Suppressor macrophage treated with lipopolysaccharide for 4 hours (primary cell): Measurements from ENCODE around the gene PIK3R1.

Experiments
- DNase-seq: peaks from one replicate; pipeline ENCODE4 v3.0.0-alpha.2; 2020

The PIK3R1 gene

DNA sequence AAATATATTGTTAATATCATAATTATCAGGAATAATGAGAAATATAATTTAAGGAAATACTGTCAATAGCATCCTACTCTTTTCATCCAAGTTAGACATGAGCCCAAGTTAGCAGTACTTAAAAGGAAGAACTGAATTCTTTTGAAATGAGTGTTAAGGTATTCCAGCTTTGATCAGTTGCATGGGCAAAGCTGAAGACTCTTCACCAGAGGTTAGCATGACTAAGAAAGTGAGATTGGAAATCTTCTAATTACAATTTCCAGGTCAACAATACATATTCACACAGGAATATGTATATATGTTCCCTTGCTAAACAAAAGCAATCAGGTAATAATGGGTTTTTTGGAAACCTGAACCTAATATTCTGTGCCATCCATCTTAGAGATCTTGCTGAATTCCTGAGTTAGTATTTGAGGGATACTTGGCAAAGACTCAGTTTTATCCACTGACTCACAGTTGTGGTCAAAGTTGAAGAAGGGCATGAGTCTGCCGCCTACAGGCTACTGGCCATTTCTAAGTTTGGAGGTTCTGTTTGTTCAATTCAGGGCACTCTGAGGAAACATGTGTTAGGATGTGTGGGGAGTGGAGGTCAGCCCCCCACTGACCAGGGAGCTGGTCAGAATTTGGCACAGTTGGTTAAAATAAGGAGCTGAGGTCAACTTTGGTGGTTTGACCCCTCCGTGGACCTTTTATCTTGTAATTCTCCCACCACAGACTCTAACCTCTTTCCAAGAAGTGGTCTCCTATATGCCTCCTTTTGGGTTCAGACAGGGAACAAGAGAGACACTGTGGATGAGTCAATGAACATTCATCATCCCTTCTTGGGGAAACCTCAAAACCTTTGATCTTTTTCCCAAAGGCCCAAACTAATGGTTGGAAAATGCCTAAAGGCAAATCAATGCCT lies 118.3 kb downstream of the PIK3R1 start:
- DNase-seq, result peak; percentile 81

DNA sequence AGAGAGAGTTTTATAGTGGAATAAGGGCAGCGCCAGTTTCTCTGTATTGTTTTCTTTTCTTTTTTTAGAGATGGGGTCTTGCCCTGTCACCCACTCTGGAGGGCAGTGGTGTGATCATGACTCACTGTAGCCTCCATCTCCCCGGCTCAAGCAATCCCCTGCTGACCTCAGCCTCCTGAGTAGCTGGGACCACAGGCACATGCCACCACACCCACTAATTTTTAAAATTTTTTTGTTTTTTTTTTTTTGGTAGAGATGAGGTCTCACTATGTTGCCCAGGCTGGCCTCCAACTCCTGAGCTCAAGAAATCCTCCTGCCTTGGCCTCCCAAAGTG lies 119.0 kb downstream of the PIK3R1 start:
- DNase-seq, result peak; percentile 46

- no peak for DNase-seq
These were observed 119.5 kb downstream of the PIK3R1 start for GRCh38 chr5:68335075-68335474.

DNA sequence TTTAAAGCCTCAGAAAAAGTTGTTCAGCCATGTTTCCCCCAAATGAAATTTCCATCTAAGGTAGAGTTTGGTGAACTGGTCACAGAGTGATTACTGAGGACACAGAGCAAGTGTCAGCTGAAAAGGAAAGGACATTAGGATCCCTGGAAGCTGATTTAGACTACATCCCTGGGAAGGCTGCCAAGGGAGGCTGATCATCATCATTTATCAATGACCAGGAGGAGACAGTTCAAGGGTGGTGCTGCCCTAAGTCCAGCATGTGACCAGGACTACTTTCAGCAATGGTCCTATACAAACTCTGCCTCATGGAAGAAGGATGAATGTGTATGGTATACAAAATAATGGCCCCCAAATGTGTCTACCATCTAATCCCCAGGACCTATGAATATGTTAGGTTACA lies 120.6 kb downstream of the PIK3R1 start:
- DNase-seq, result no peak

GRCh38 chr5:68337235-68337634 lies 121.7 kb downstream of the PIK3R1 start:
- DNase-seq, result no peak

DNA sequence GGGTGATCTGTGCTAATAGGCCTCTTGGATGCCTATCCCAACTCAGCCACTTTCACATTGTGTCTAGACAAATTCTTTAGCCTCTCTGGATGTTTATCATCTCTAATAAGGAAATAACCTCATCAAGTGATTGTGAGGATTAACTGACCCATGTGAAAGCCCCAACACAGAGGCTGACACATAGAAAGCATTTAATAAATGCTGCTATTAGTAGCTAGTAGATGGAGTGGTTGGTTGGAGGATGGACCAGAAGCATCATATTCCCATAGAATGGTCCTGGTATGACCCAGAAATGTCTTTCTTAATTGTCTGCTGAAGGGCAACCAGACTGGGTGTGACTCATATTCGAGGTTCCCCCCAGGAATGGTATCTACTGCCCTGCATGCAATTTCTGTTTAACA lies 124.4 kb downstream of the PIK3R1 start:
- DNase-seq, result no peak

DNA sequence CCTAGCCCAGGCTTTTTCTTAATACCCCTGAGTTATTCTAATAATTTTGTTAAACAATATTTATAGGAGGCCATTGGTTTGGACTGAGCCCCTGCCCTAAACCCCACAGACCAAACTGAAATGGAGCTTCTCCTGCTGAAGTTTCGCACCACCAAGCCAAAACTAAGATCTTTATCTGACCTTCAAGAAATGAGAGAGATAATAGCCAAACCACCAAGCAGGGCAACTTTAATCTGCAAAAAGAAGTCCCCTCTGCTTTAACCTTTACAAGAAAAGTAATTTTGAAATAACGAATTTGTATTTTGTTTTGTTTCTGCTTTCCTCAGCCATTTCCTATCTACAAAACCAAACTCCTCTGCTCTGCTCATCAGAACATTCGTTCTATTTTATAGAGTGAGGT lies 125.5 kb downstream of the PIK3R1 start:
- no peak for DNase-seq

GRCh38 chr5:68342693-68343092 lies 127.1 kb downstream of the PIK3R1 start:
- DNase-seq, result no peak

DNA sequence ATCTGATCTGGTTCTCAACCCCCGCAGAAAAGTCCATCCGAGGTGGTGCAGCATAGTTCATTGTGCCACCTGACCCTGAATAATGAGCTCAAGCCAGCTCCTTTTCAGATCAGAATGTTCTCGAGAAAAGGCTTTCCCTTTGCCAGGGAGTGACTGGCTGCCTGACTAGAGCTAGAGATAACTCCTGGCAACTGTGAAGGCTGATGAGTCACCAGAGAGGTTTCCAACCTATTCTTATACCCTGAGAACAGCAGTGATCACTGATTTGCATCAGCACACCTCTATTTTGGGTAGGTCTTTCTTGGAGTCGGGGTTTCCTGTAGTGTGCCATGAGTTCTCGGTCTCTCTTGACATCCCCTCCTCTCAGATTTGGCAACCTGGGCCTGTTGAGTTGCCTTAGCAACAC lies 127.9 kb downstream of the PIK3R1 start:
- DNase-seq, result peak; percentile 45

DNA sequence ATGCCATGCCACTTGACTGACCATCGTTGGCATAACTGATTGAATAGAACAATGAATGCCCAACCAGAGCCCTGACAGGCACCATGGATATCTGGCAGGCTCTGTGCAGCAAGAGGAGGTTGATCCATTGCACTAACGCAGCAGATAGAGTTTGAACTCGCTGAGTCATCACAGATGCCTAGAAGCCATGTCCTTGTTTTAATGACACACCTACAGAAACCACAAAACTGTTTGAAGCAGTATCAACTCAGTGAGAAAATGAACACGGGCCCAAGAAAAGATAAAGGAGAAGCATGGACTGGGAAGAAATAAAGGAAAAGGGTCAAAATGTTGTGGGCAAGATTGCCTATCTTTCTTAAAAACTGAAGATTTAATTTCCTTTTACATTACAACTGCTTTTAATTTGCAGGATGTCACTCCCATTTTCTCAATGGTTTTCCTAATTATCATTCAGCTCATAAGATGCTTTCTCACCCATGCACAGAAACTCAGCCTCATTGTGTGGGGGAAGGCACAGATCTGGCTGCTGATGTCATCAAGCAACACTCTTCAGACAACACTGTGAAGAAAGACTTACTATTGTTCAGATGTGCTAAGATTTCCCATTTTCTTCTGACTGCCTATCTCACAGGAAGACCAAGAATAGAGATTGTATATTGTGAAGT lies 129.0 kb downstream of the PIK3R1 start:
- peak; percentile 74 for DNase-seq

DNA sequence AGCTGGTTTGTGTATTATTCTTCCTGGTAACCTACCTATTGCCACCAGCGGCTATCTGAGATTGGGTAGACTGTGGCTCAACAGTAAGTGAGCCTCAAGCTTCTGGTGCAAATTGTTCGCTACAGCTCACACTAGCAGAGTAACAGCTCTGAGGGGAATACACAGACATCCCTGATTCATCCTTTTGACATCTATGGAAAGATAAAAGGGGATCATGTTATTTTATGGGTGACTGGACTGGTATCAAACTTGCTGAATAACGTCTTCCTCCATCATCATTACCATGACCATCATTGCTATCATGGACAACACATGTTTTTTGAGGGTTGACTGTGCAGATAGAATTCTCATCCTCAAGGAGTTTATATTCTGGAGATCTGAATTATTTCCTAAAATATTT lies 129.6 kb downstream of the PIK3R1 start:
- DNase-seq, result no peak

- no peak for DNase-seq
These were observed 130.0 kb downstream of the PIK3R1 start for GRCh38 chr5:68345582-68345981.

DNA sequence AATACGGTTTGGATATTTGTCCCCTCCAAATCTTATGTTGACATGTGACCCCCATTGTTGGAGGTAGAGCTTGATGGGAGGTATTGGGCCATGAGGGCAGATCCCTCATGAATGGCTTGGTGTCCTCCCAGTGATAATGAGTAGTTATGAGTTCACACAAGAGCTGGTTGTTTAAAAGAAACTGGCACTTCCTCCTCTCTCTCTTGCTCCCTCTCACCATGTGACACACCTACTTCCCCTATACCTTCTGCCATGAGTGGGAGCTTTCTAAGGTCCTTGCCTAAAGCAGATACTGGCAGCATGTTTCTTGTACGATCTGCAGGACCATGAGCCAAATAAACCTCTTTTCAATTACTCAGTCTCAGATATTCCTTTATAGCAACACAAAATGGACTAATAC lies 132.0 kb downstream of the PIK3R1 start:
- peak; percentile 58 for DNase-seq

DNA sequence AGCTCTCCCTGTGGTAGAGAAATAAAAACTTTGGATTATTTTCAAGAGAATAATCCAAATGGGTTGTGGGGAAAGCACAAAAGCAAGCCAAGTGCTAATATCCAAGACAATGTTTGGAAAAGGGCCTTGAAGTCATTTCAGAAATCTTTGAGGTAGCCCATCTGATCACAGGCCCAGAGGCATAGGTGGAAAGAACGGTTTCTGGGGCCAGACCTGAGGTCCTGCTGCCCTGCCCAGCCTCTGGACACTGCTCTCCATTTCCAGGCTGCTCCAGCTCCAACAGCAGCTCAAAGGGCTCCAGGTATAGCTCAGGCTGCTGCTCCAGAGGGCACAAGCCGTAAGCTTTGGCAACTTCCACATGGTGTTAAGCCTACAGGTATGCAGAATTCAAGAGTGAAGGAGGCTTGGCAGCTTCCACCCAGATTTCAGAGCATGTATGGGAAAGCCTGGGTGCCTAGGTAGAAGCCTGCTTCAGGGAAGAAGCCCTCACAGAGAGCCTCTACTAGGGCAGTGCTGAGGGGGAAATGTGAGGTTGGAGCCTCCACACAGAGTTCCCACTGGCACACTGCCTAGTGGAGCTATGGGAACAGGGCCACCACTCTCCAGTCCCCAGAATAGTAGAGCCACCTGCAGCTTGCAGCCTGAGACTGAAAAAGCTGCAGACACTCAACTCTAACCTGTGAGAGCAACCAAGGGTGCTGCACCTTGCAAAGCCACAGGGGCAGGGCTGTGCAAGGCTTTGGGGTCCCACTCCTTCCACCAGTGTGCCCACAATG lies 133.1 kb downstream of the PIK3R1 start:
- DNase-seq, result no peak

DNA sequence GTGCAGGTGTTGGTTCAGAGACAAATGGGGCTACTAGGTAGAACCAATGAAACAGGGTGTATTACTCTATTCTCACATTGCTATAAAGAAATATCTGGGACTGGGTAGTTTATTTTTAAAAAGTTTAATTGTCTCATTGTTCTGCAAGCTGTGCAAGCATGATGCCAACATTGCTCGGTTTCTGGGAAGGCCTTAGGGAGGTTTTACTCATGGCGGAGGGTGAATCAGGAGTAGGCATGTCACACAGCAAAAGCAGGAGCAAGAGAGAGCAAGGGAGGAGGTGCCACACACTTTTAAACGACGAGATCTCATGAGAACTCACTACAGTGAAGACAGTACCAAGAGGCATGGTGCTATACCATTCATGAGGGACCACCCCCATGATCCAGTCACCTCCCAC lies 134.6 kb downstream of the PIK3R1 start:
- no peak for DNase-seq
